ENCODE data around the gene HS3ST5.
"Not testable (repeated sequence)": the region's sequence is repeated elsewhere in the genome, so short reads cannot be mapped to it uniquely, and the experiment has no call there.

HS3ST5 gene

GRCh38 chr6:114032721-114033120 is 310.1 kb downstream of the HS3ST5 start:
- Histone ChIP-seq H3K27me3 (replicated peaks) (no peaks in the 10 kb centered on the region), H3K4me3 (ENCODE audit: low read depth, low read length) (no peak overlapping the region), H3K36me3 (replicated peaks) (no peaks in the 10 kb centered on the region), H3K27ac (no peak overlapping the region)
- no peak for DNase-seq
- in situ Hi-C loops (cut with HindIII; ENCODE audit: low pct_ligation_motif_present, low sequenced_read_pairs) = no loop called here
- TF ChIP-seq CTCF (IDR thresholded peaks at IDR 0.05; ENCODE audit: low read depth, low read length, missing control alignments) = no peak

GRCh38 chr6:114030767-114031166 is 312.1 kb downstream of the HS3ST5 start:
- no peaks in the 10 kb centered on the region for H3K36me3 ChIP-seq (replicated peaks)
- no peak for DNase-seq
- no peak overlapping the region for H3K27ac ChIP-seq
- no peak overlapping the region for H3K4me3 ChIP-seq (ENCODE audit: low read depth, low read length)
- no peaks in the 10 kb centered on the region for H3K27me3 ChIP-seq (replicated peaks)
- in situ Hi-C loops (cut with HindIII; ENCODE audit: low pct_ligation_motif_present, low sequenced_read_pairs) = no loop called here
- TF ChIP-seq CTCF (IDR thresholded peaks at IDR 0.05; ENCODE audit: low read depth, low read length, missing control alignments) = no peak

- no peaks in the 10 kb centered on the region for H3K36me3 ChIP-seq (replicated peaks)
- TF ChIP-seq CTCF (IDR thresholded peaks at IDR 0.05; ENCODE audit: low read depth, low read length, missing control alignments) = no peak
- no peak overlapping the region for H3K4me3 ChIP-seq (ENCODE audit: low read depth, low read length)
- no peak overlapping the region for H3K27ac ChIP-seq
- in situ Hi-C loops (cut with HindIII; ENCODE audit: low pct_ligation_motif_present, low sequenced_read_pairs) = no loop called here
- no peaks in the 10 kb centered on the region for H3K27me3 ChIP-seq (replicated peaks)
- DNase-seq = no peak
Observed at GRCh38 chr6:114024746-114025145, 318.1 kb downstream of the HS3ST5 start.

GRCh38 chr6:114020196-114020595 is 322.6 kb downstream of the HS3ST5 start:
- in situ Hi-C loops (cut with HindIII; ENCODE audit: low pct_ligation_motif_present, low sequenced_read_pairs) = no loop called here
- no peak overlapping the region for H3K27ac ChIP-seq
- no peak overlapping the region for H3K4me3 ChIP-seq (ENCODE audit: low read depth, low read length)
- TF ChIP-seq CTCF (IDR thresholded peaks at IDR 0.05; ENCODE audit: low read depth, low read length, missing control alignments) = no peak
- no peaks in the 10 kb centered on the region for H3K27me3 ChIP-seq (replicated peaks)
- H3K36me3 ChIP-seq (replicated peaks) = no peaks in the 10 kb centered on the region
- no peak for DNase-seq

GRCh38 chr6:114017146-114017545 is 325.7 kb downstream of the HS3ST5 start:
- H3K36me3 ChIP-seq (replicated peaks); in situ Hi-C loops (cut with HindIII; ENCODE audit: low pct_ligation_motif_present, low sequenced_read_pairs); H3K27ac ChIP-seq; H3K27me3 ChIP-seq (replicated peaks); H3K4me3 ChIP-seq (ENCODE audit: low read depth, low read length): not testable (repeated sequence)
- peak; percentile 60 for DNase-seq

GRCh38 chr6:114014106-114014505 is 328.7 kb downstream of the HS3ST5 start:
- H3K27me3 ChIP-seq (replicated peaks); in situ Hi-C loops (cut with HindIII; ENCODE audit: low pct_ligation_motif_present, low sequenced_read_pairs); H3K4me3 ChIP-seq (ENCODE audit: low read depth, low read length); DNase-seq; H3K36me3 ChIP-seq (replicated peaks); H3K27ac ChIP-seq: not testable (repeated sequence)

- in situ Hi-C loops (cut with HindIII; ENCODE audit: low pct_ligation_motif_present, low sequenced_read_pairs); DNase-seq; H3K27ac ChIP-seq; H3K4me3 ChIP-seq (ENCODE audit: low read depth, low read length); H3K36me3 ChIP-seq (replicated peaks); H3K27me3 ChIP-seq (replicated peaks): not testable (repeated sequence)
Observed at GRCh38 chr6:114011486-114011885, 331.3 kb downstream of the HS3ST5 start.

All from brain microvascular endothelial cell (primary cell).